Calu3 (cell line): Measurements from ENCODE around the gene SWI5. TPM values are rescaled to one million over a fixed set of nuclear protein-coding genes. Genes with fewer than 3 reads are reported as not detected.

Experiments used
- BruUV-seq: library from RNA; stranded (reverse); fragments of 400-500 nt; replicated peaks from 2 replicates; lab custom pipeline; 2021; lab: Mats Ljungman, UMichigan
- CTCF ChIA-PET: fragments of 300-600 bp; sonication (Branson Sonifier 250); formaldehyde crosslinking; loops from one replicate; lab custom pipeline; 2022; ENCODE audit warnings: antibody characterized with exemption; lab: Charles Lee
- DNase-seq: peaks from one replicate; pipeline ENCODE4 v3.0.0; 2022
- H3K27ac Mint-ChIP-seq: one replicate; pipeline ENCODE4 v1.8.0; 2022; ENCODE audit warnings: mixed read lengths; ENCODE audit not compliant: unreplicated experiment
- H3K27me3 Mint-ChIP-seq: one replicate; pipeline ENCODE4 v1.8.0; 2022; ENCODE audit warnings: mixed read lengths; ENCODE audit not compliant: unreplicated experiment
- H3K36me3 Mint-ChIP-seq: one replicate; pipeline ENCODE4 v1.8.0; 2022; ENCODE audit warnings: mild to moderate bottlenecking, moderate library complexity, mixed read lengths; ENCODE audit not compliant: insufficient read depth, unreplicated experiment
- H3K4me1 Mint-ChIP-seq: one replicate; pipeline ENCODE4 v1.8.0; 2022; ENCODE audit warnings: mild to moderate bottlenecking, low read depth, mixed read lengths; ENCODE audit not compliant: unreplicated experiment
- H3K4me3 Mint-ChIP-seq: one replicate; pipeline ENCODE4 v1.8.0; 2022; ENCODE audit warnings: mild to moderate bottlenecking, low read depth, moderate library complexity, mixed read lengths; ENCODE audit not compliant: unreplicated experiment
- H3K9me3 Mint-ChIP-seq: one replicate; pipeline ENCODE4 v1.8.0; 2022; ENCODE audit warnings: low read depth, mixed read lengths; ENCODE audit not compliant: unreplicated experiment
- intact Hi-C: fragments of 100-400 bp; cut with micrococcal nuclease; formaldehyde crosslinking; loops from one replicate; pipeline ENCODE4 v1.10.0; 2022; ENCODE audit not compliant: unreplicated experiment
- total RNA-seq: library from RNA; stranded (reverse); gene quantifications from 2 replicates; pipeline ENCODE4 v1.2.3, GENCODE V29; 2022
- TF ChIP-seq, protein P1 (sequence below): fragments of 200-600 bp; IDR thresholded peaks from one replicate; pipeline ENCODE4 v1.8.0; 2022; ENCODE audit warnings: antibody characterized with exemption; ENCODE audit not compliant: unreplicated experiment

Gene SWI5
- total RNA-seq, 1 experiment from 2014 or later: 9.6 TPM

DNA sequence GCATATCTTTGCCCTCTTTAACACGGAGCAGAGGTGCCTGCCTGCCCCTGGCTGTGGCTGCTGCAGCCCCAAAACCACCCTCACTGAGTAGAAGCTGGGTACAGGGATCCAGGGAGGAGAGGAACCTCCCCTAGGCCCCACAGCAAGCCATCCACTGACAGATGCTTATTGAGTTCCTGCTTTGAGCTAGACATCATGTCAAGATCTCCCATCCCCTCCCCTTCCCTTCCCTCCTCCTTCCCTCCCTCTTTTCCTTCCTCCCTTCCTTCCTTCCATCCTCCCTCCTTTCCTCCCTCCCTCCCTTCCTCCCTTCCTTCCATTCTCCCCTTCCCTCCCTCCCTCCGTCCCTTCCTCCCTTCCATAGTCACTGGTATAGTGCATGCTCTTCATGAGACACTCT is 29.6 kb upstream of the SWI5 start:
- CTCF ChIA-PET: no interaction called here

GRCh38 chr9:128247226-128247803 is 28.8 kb upstream of the SWI5 start:
- no peak overlapping the region for H3K27ac Mint-ChIP-seq
- BruUV-seq: no TSS peak
- H3K36me3 Mint-ChIP-seq: peaks cover 15% of the 10 kb centered on the region
- no peak for DNase-seq
- TF ChIP-seq, protein P1, sequence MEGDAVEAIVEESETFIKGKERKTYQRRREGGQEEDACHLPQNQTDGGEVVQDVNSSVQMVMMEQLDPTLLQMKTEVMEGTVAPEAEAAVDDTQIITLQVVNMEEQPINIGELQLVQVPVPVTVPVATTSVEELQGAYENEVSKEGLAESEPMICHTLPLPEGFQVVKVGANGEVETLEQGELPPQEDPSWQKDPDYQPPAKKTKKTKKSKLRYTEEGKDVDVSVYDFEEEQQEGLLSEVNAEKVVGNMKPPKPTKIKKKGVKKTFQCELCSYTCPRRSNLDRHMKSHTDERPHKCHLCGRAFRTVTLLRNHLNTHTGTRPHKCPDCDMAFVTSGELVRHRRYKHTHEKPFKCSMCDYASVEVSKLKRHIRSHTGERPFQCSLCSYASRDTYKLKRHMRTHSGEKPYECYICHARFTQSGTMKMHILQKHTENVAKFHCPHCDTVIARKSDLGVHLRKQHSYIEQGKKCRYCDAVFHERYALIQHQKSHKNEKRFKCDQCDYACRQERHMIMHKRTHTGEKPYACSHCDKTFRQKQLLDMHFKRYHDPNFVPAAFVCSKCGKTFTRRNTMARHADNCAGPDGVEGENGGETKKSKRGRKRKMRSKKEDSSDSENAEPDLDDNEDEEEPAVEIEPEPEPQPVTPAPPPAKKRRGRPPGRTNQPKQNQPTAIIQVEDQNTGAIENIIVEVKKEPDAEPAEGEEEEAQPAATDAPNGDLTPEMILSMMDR: no peak
- H3K4me3 Mint-ChIP-seq: no peak overlapping the region
- CTCF ChIA-PET: no interaction called here
- no peaks in the 10 kb centered on the region for H3K27me3 Mint-ChIP-seq
- H3K4me1 Mint-ChIP-seq: no peaks in the 10 kb centered on the region
- intact Hi-C loops: no loop called here
- H3K9me3 Mint-ChIP-seq: no peaks in the 10 kb centered on the region

More for the DNA sequence above, 29.6 kb upstream of the SWI5 start:
- Mint-ChIP-seq H3K27me3 (no peaks in the 10 kb centered on the region), H3K36me3 (peaks cover 21% of the 10 kb centered on the region), H3K27ac (no peak overlapping the region), H3K4me3 (no peak overlapping the region), H3K4me1 (no peaks in the 10 kb centered on the region), H3K9me3 (no peaks in the 10 kb centered on the region)
- TF ChIP-seq, protein P1: no peak
- intact Hi-C loops: no loop called here
- no peak for DNase-seq
- BruUV-seq: no TSS peak

GRCh38 chr9:128249558-128249907 is 26.5 kb upstream of the SWI5 start:
- BruUV-seq: no TSS peak
- TF ChIP-seq, protein P1: no peak
- Mint-ChIP-seq H3K4me1 (no peaks in the 10 kb centered on the region), H3K27me3 (no peaks in the 10 kb centered on the region), H3K9me3 (no peaks in the 10 kb centered on the region), H3K27ac (no peak overlapping the region), H3K4me3 (no peak overlapping the region), H3K36me3 (peaks cover 11% of the 10 kb centered on the region)
- no peak for DNase-seq
- CTCF ChIA-PET: no interaction called here
- intact Hi-C loops: no loop called here

DNA sequence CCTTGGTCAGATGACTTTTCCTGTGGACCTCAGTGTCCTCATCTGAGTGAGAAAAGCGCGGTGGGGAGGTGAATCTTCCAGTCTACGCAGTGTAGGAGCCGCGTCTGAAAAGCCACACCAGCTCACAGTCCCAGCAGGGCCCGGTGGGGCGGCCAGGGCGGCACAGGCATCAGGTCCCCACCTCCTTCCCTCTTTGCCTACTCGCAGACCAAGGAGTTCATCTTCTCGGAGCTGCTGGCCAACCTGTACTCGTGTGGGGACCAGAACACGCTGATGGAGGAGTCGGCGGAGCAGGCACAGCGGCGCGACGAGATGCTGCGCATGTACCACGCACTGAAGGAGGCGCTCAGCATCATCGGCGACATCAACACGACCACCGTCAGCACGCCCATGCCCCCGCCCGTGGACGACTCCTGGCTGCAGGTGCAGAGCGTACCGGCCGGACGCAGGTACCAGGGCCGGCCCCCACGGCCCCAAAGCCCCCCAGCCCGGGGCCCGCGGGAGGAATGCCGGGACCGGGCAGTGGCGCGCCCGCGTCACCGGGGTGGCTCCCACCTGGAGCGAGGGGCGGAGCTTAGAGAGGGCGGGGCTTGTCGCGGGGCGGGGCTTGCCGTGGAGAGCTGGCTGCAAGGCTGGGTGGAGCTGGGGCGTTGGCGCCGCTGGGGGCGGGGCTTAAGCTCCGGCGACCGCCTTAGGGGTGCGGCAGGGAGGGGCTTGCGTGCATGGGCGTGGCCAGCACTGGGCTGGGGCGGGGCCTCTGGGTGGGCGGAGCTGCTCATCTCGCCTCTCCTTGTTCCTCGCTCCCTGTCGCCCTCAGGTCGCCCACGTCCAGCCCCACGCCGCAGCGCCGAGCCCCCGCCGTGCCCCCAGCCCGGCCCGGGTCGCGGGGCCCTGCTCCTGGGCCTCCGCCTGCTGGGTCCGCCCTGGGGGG is 25.9 kb upstream of the SWI5 start:
- no peak overlapping the region for H3K4me3 Mint-ChIP-seq
- peak; percentile 40 for DNase-seq
- BruUV-seq: no TSS peak
- H3K27me3 Mint-ChIP-seq: no peaks in the 10 kb centered on the region
- H3K4me1 Mint-ChIP-seq: no peaks in the 10 kb centered on the region
- no peak overlapping the region for H3K27ac Mint-ChIP-seq
- CTCF ChIA-PET: no interaction called here
- no peaks in the 10 kb centered on the region for H3K9me3 Mint-ChIP-seq
- intact Hi-C loops: no loop called here
- TF ChIP-seq, protein P1: no peak
- H3K36me3 Mint-ChIP-seq: peaks cover 11% of the 10 kb centered on the region
